Stimulated activated memory B cell treated with anti-CD40 and anti-IgM and Interleukin-4, amounts not matched to agents 10 μg/mL and 1 μg/mL and 100 μg/mL, for 72 hours (primary cell): Measurements from ENCODE around the gene SAMD14.

Source experiments
- ATAC-seq: fragments of 150-1000 bp; cut with Tn5 transposase; 2 replicates; pipeline ENCODE4 v1.10.0; 2021
- H3K27ac Mint-ChIP-seq: one replicate; pipeline ENCODE4 v1.8.0; 2022; ENCODE audit warnings: mild to moderate bottlenecking, mixed read lengths
- H3K27me3 Mint-ChIP-seq: one replicate; pipeline ENCODE4 v1.8.0; 2022; ENCODE audit warnings: mixed read lengths
- H3K36me3 Mint-ChIP-seq: one replicate; pipeline ENCODE4 v1.8.0; 2022; ENCODE audit warnings: mixed read lengths
- H3K4me1 Mint-ChIP-seq: one replicate; pipeline ENCODE4 v1.8.0; 2022; ENCODE audit warnings: mixed read lengths
- H3K4me3 Mint-ChIP-seq: one replicate; pipeline ENCODE4 v1.8.0; 2022; ENCODE audit warnings: mild to moderate bottlenecking, moderate library complexity, mixed read lengths
- H3K9me3 Mint-ChIP-seq: one replicate; pipeline ENCODE4 v1.8.0; 2022; ENCODE audit warnings: mixed read lengths

SAMD14 gene

GRCh38 chr17:50107790-50108414 is 22.1 kb downstream of the SAMD14 start:
- peaks cover under 1% of the 10 kb centered on the region for H3K27me3 Mint-ChIP-seq
- H3K9me3 Mint-ChIP-seq: no peaks in the 10 kb centered on the region
- H3K4me3 Mint-ChIP-seq: no peak overlapping the region
- no peak overlapping the region for H3K27ac Mint-ChIP-seq
- no peak for ATAC-seq
- peaks cover 35% of the 10 kb centered on the region for H3K36me3 Mint-ChIP-seq
- no peaks in the 10 kb centered on the region for H3K4me1 Mint-ChIP-seq

- Mint-ChIP-seq H3K9me3 (no peaks in the 10 kb centered on the region), H3K27me3 (no peaks in the 10 kb centered on the region), H3K4me3 (no peak overlapping the region), H3K4me1 (no peaks in the 10 kb centered on the region), H3K36me3 (peaks cover 35% of the 10 kb centered on the region), H3K27ac (no peak overlapping the region)
- ATAC-seq: no peak
Observed at GRCh38 chr17:50106393-50107131, 23.4 kb downstream of the SAMD14 start.

- Mint-ChIP-seq H3K4me1 (no peaks in the 10 kb centered on the region), H3K36me3 (peaks cover 35% of the 10 kb centered on the region), H3K4me3 (no peak overlapping the region), H3K27me3 (no peaks in the 10 kb centered on the region), H3K27ac (no peak overlapping the region), H3K9me3 (no peaks in the 10 kb centered on the region)
- no peak for ATAC-seq
Observed at GRCh38 chr17:50105811-50106210, 24.1 kb downstream of the SAMD14 start.

- H3K4me3 Mint-ChIP-seq: no peak overlapping the region
- H3K4me1 Mint-ChIP-seq: peaks cover 6% of the 10 kb centered on the region
- peaks cover 36% of the 10 kb centered on the region for H3K36me3 Mint-ChIP-seq
- no peak for ATAC-seq
- H3K27ac Mint-ChIP-seq: no peak overlapping the region
- no peaks in the 10 kb centered on the region for H3K9me3 Mint-ChIP-seq
- no peaks in the 10 kb centered on the region for H3K27me3 Mint-ChIP-seq
Observed at GRCh38 chr17:50103941-50104340, 26.0 kb downstream of the SAMD14 start.

GRCh38 chr17:50103252-50103651 is 26.7 kb downstream of the SAMD14 start:
- peaks cover 37% of the 10 kb centered on the region for H3K36me3 Mint-ChIP-seq

GRCh38 chr17:50102164-50102991 is 27.6 kb downstream of the SAMD14 start:
- Mint-ChIP-seq H3K27ac (no peak overlapping the region), H3K9me3 (no peaks in the 10 kb centered on the region), H3K4me1 (peaks cover 6% of the 10 kb centered on the region), H3K4me3 (no peak overlapping the region), H3K36me3 (peaks cover 33% of the 10 kb centered on the region), H3K27me3 (no peaks in the 10 kb centered on the region)
- no peak for ATAC-seq

More at GRCh38 chr17:50103252-50103651, 26.7 kb downstream of the SAMD14 start:
- no peak overlapping the region for H3K27ac Mint-ChIP-seq
- no peaks in the 10 kb centered on the region for H3K27me3 Mint-ChIP-seq
- no peak for ATAC-seq
- H3K9me3 Mint-ChIP-seq: no peaks in the 10 kb centered on the region
- H3K4me3 Mint-ChIP-seq: no peak overlapping the region
- H3K4me1 Mint-ChIP-seq: peaks cover 6% of the 10 kb centered on the region

GRCh38 chr17:50101346-50102163 is 28.4 kb downstream of the SAMD14 start:
- H3K4me1 Mint-ChIP-seq: peaks cover 14% of the 10 kb centered on the region
- no peaks in the 10 kb centered on the region for H3K9me3 Mint-ChIP-seq
- ATAC-seq: no peak
- no peaks in the 10 kb centered on the region for H3K27me3 Mint-ChIP-seq
- peaks cover 26% of the 10 kb centered on the region for H3K36me3 Mint-ChIP-seq
- H3K27ac Mint-ChIP-seq: no peak overlapping the region
- H3K4me3 Mint-ChIP-seq: no peak overlapping the region

- H3K9me3 Mint-ChIP-seq: no peaks in the 10 kb centered on the region
- H3K27ac Mint-ChIP-seq: no peak overlapping the region
- no peak for ATAC-seq
- no peak overlapping the region for H3K4me3 Mint-ChIP-seq
- H3K36me3 Mint-ChIP-seq: peaks cover 26% of the 10 kb centered on the region
- H3K4me1 Mint-ChIP-seq: peaks cover 20% of the 10 kb centered on the region
- no peaks in the 10 kb centered on the region for H3K27me3 Mint-ChIP-seq
Observed at GRCh38 chr17:50100921-50101345, 29.0 kb downstream of the SAMD14 start.

- Mint-ChIP-seq H3K36me3 (peaks cover 24% of the 10 kb centered on the region), H3K27ac (no peak overlapping the region), H3K9me3 (no peaks in the 10 kb centered on the region), H3K27me3 (no peaks in the 10 kb centered on the region), H3K4me3 (no peak overlapping the region), H3K4me1 (peaks cover 24% of the 10 kb centered on the region)
- ATAC-seq: no peak
Observed at GRCh38 chr17:50100480-50100883, 29.5 kb downstream of the SAMD14 start.

GRCh38 chr17:50099003-50099402 is 31.0 kb downstream of the SAMD14 start:
- no peaks in the 10 kb centered on the region for H3K27me3 Mint-ChIP-seq
- H3K4me1 Mint-ChIP-seq: peaks cover 39% of the 10 kb centered on the region
- H3K27ac Mint-ChIP-seq: no peak overlapping the region
- H3K4me3 Mint-ChIP-seq: no peak overlapping the region
- no peak for ATAC-seq
- peaks cover 16% of the 10 kb centered on the region for H3K36me3 Mint-ChIP-seq
- H3K9me3 Mint-ChIP-seq: no peaks in the 10 kb centered on the region

- Mint-ChIP-seq H3K4me3 (no peak overlapping the region), H3K36me3 (peaks cover 16% of the 10 kb centered on the region), H3K9me3 (no peaks in the 10 kb centered on the region), H3K27ac (no peak overlapping the region), H3K4me1 (peaks cover 39% of the 10 kb centered on the region), H3K27me3 (no peaks in the 10 kb centered on the region)
- no peak for ATAC-seq
Observed at GRCh38 chr17:50098583-50098982, 31.4 kb downstream of the SAMD14 start.

GRCh38 chr17:50097926-50098325 is 32.0 kb downstream of the SAMD14 start:
- H3K27ac Mint-ChIP-seq: no peak overlapping the region

GRCh38 chr17:50097455-50097854 is 32.5 kb downstream of the SAMD14 start:
- ATAC-seq: no peak
- H3K9me3 Mint-ChIP-seq: no peaks in the 10 kb centered on the region
- H3K4me3 Mint-ChIP-seq: no peak overlapping the region
- H3K27ac Mint-ChIP-seq: no peak overlapping the region
- H3K36me3 Mint-ChIP-seq: peaks cover 16% of the 10 kb centered on the region
- no peaks in the 10 kb centered on the region for H3K27me3 Mint-ChIP-seq
- peaks cover 39% of the 10 kb centered on the region for H3K4me1 Mint-ChIP-seq

More at GRCh38 chr17:50097926-50098325, 32.0 kb downstream of the SAMD14 start:
- no peak for ATAC-seq
- Mint-ChIP-seq H3K27me3 (no peaks in the 10 kb centered on the region), H3K4me1 (peaks cover 39% of the 10 kb centered on the region), H3K36me3 (peaks cover 16% of the 10 kb centered on the region), H3K4me3 (no peak overlapping the region), H3K9me3 (no peaks in the 10 kb centered on the region)

- peaks cover 16% of the 10 kb centered on the region for H3K36me3 Mint-ChIP-seq
- no peaks in the 10 kb centered on the region for H3K27me3 Mint-ChIP-seq
- no peak overlapping the region for H3K27ac Mint-ChIP-seq
- peaks cover 39% of the 10 kb centered on the region for H3K4me1 Mint-ChIP-seq
- ATAC-seq: no peak
- H3K9me3 Mint-ChIP-seq: no peaks in the 10 kb centered on the region
- no peak overlapping the region for H3K4me3 Mint-ChIP-seq
Observed at GRCh38 chr17:50096758-50097157, 33.2 kb downstream of the SAMD14 start.

- no peak for ATAC-seq
- H3K36me3 Mint-ChIP-seq: peaks cover 16% of the 10 kb centered on the region
- no peaks in the 10 kb centered on the region for H3K27me3 Mint-ChIP-seq
- H3K4me3 Mint-ChIP-seq: peak overlapping the region; percentile 96
- peak overlapping the region; percentile 87 for H3K27ac Mint-ChIP-seq
- H3K4me1 Mint-ChIP-seq: peaks cover 39% of the 10 kb centered on the region
- H3K9me3 Mint-ChIP-seq: no peaks in the 10 kb centered on the region
Observed at GRCh38 chr17:50096092-50096491, 33.9 kb downstream of the SAMD14 start.
